CD4-positive, CD25-positive, alpha-beta regulatory T cell (primary cell): ENCODE results near the gene ZNF81. TPM values are rescaled to one million over a fixed set of nuclear protein-coding genes. Genes with fewer than 3 reads are reported as not detected.
A peak's percentile ranks its signal among the peaks of the same experiment; 100 is the strongest.
"Not testable (repeated sequence)": the region's sequence is repeated elsewhere in the genome, so short reads cannot be mapped to it uniquely, and the experiment has no call there.

Experiments used
- ATAC-seq, 2 donors: fragments of 150-1000 bp; cut with Tn5 transposase; one replicate each; pipeline ENCODE4 v1.10.0; 2021; ENCODE audit warnings: low read depth in 2 of 2, moderate number of reproducible peaks in 2 of 2, moderate library complexity in 1 of 2
- DNase-seq, 3 donors: peaks; one replicate each; pipeline versions ENCODE4 v3.0.0 to v3.0.0-alpha.2; 2012 to 2022; ENCODE audit warnings: mixed read lengths in 1 of 3
- H3K27ac ChIP-seq: one replicate; pipeline ENCODE4 v1.7.0; 2013; ENCODE audit warnings: mild to moderate bottlenecking, low read length; ENCODE audit not compliant: insufficient read depth, poor library complexity, severe bottlenecking
- H3K27me3 ChIP-seq: one replicate; pipeline ENCODE4 v1.7.0; 2013; ENCODE audit warnings: low read length; ENCODE audit not compliant: control insufficient read depth, insufficient read depth
- H3K36me3 ChIP-seq: one replicate; pipeline ENCODE4 v1.7.0; 2013; ENCODE audit warnings: mild to moderate bottlenecking, low read length, moderate library complexity; ENCODE audit not compliant: control insufficient read depth, insufficient read depth
- H3K4me1 ChIP-seq: 2 replicates; pipeline ENCODE4 v1.7.0; 2013; ENCODE audit warnings: mild to moderate bottlenecking, low read length; ENCODE audit not compliant: insufficient read depth, control insufficient read depth, poor library complexity, severe bottlenecking
- H3K4me3 ChIP-seq: one replicate; pipeline ENCODE4 v1.7.0; 2013; ENCODE audit warnings: low read depth, mild to moderate bottlenecking, low read length, moderate library complexity
- H3K9me3 ChIP-seq, 2 experiments: 1 replicate in 1 of 2; 2 replicates in 1 of 2; pipeline ENCODE4 v1.7.0; 2013; ENCODE audit warnings: low read length in 2 of 2, mild to moderate bottlenecking in 1 of 2, moderate library complexity in 1 of 2; ENCODE audit not compliant: control insufficient read depth in 2 of 2
- H3K27ac Mint-ChIP-seq, 3 donors: one replicate each; pipeline ENCODE4 v1.8.0; 2020 to 2022; ENCODE audit warnings: mild to moderate bottlenecking in 3 of 3, mixed read lengths in 3 of 3, moderate library complexity in 2 of 3
- H3K27me3 Mint-ChIP-seq: one replicate; pipeline ENCODE4 v1.8.0; 2022; ENCODE audit warnings: mild to moderate bottlenecking, mixed read lengths
- H3K36me3 Mint-ChIP-seq: one replicate; pipeline ENCODE4 v1.8.0; 2020; ENCODE audit warnings: mixed read lengths
- H3K4me1 Mint-ChIP-seq, 4 donors: one replicate each; pipeline ENCODE4 v1.8.0; 2020 to 2022; ENCODE audit warnings: mixed read lengths in 4 of 4, mild to moderate bottlenecking in 1 of 4
- H3K4me3 Mint-ChIP-seq, 4 donors: one replicate each; pipeline ENCODE4 v1.8.0; 2020 to 2022; ENCODE audit warnings: mild to moderate bottlenecking in 4 of 4, mixed read lengths in 4 of 4, moderate library complexity in 3 of 4
- H3K9me3 Mint-ChIP-seq, 7 donors: one replicate each; pipeline ENCODE4 v1.8.0; 2020 to 2022; ENCODE audit warnings: mixed read lengths in 7 of 7, mild to moderate bottlenecking in 3 of 7, moderate library complexity in 2 of 7
- polyA plus RNA-seq, 4 donors: library from polyadenylated mRNA; unstranded; fragments of 300-500 nt; fragmentation: Illumina TruSeq; gene quantifications; one replicate each; pipeline ENCODE4 v1.2.3, GENCODE V29; 2021
- total RNA-seq: library from RNA; stranded (reverse); gene quantifications from one replicate; pipeline ENCODE4 v1.2.3, GENCODE V29; 2022

ZNF81 gene
- total and polyA plus RNA-seq, 5 donors from 2014 or later: 1.8 to 10.9 (median 3.0) TPM

DNA sequence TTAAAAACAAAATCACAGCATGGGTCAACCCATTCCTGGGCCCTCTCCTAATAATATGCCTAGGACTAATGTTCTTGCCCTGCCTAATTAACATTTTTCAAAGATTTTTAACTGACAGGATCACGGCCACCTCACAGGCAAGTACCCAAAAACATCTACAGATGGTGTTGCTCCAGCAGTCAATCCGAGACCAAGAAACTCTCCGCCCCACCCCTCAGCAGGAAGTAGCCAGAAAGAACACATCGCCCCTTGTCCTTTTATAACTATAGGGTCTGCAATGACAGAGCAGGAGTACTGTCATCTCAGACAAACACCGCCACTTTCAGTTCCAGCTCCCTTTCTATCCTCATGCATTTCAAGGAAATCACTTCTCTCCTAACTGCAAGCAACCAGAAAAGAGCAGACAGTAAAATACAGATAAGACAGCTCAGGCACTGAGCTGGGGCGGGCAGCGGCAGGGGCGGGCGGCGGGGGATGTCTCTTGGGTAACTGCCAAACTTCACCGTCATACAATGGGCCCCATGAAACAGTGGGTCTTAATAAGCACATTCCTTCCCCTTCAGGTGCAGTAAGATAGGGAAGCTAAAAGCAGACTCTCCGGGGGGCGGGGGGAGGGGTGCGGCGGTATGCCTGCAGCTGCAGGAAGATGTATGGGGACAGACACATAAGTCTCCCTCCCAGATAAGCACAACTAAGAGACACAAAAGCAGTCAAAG is 99.7 kb downstream of the ZNF81 start:
- ATAC-seq (no peak), DNase-seq (peak in 2 of 3 donors; percentile 3 to 35)
- H3K4me3 ChIP-seq: no peak overlapping the region

DNA sequence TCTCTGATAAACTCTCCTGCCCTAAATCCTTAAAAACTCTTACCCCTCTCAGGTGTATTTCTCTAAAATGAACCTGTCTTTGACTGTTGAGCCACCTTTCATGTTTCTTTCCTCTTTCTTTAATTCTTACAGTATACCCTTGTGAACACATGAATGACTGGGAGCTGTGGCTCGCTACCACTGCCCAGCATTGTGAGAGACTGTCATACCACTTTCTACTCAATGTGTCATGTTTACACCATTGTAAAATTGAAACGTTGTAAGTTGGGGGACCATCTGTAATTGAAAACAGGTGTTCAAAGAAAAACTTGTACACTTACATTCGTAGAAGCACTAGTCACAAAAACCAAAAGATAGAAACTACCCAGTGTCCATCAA is 100.2 kb downstream of the ZNF81 start:
- no peaks in the 10 kb centered on the region for H3K36me3 Mint-ChIP-seq
- H3K4me3 Mint-ChIP-seq: peak overlapping the region in 2 of 4 donors; percentile 77 to 85
- H3K36me3 ChIP-seq: no peaks in the 10 kb centered on the region
- no peak overlapping the region for H3K4me3 ChIP-seq
- H3K27ac ChIP-seq: no peak overlapping the region
- no peaks in the 10 kb centered on the region for H3K27me3 ChIP-seq
- H3K4me1 Mint-ChIP-seq: peaks cover 0 to 4% (median 0%) of the 10 kb centered on the region in 4 donors
- peaks cover under 1% of the 10 kb centered on the region for H3K27me3 Mint-ChIP-seq
- ATAC-seq (no peak), DNase-seq (no peak)
- no peaks in the 10 kb centered on the region for H3K9me3 ChIP-seq
- H3K4me1 ChIP-seq: no peaks in the 10 kb centered on the region
- H3K9me3 Mint-ChIP-seq: peaks cover 0 to 3% (median 1%) of the 10 kb centered on the region in 7 donors
- H3K27ac Mint-ChIP-seq: no peak overlapping the region

More for the DNA sequence above, 99.7 kb downstream of the ZNF81 start:
- Histone ChIP-seq H3K27me3 (no peaks in the 10 kb centered on the region), H3K9me3 (no peaks in the 10 kb centered on the region), H3K36me3 (no peaks in the 10 kb centered on the region), H3K4me1 (no peaks in the 10 kb centered on the region), H3K27ac (no peak overlapping the region)
- Mint-ChIP-seq H3K9me3 (peaks cover 0 to 3% (median 1%) of the 10 kb centered on the region in 7 donors), H3K36me3 (no peaks in the 10 kb centered on the region), H3K27me3 (no peaks in the 10 kb centered on the region), H3K4me1 (peaks cover 0 to 4% (median 0%) of the 10 kb centered on the region in 4 donors), H3K27ac (peak overlapping the region in 1 of 3 donors; percentile 44), H3K4me3 (peak overlapping the region in 3 of 4 donors; percentile 52 to 85 (median 77))

DNA sequence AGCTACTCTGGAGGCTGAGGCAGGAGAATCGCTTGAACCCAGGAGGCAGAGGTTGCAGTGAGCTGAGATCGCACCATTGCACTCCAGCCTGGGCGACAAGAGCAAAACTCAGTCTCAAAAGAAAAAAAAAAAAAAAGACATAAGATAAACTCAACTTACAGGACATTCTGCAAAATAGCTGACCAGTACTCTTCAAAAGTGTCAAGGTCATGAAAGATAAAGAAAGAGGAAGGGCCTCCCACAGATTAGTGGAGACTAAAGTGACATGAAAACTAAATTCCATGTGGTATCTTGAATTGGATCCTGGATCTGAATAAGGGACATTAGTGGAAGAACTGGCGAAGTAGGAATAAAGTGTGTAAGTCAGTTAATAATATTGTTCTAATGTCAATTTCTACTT is 103.7 kb downstream of the ZNF81 start:
- Histone ChIP-seq H3K36me3 (no peaks in the 10 kb centered on the region), H3K27me3 (no peaks in the 10 kb centered on the region), H3K9me3 (no peaks in the 10 kb centered on the region), H3K27ac (no peak overlapping the region), H3K4me3 (no peak overlapping the region), H3K4me1 (no peaks in the 10 kb centered on the region)
- Mint-ChIP-seq H3K36me3 (no peaks in the 10 kb centered on the region), H3K4me1 (peaks cover 0 to 4% (median 0%) of the 10 kb centered on the region in 4 donors), H3K9me3 (peaks cover 0 to 9% (median 1%) of the 10 kb centered on the region in 7 donors), H3K27me3 (peaks cover 8% of the 10 kb centered on the region), H3K27ac (no peak overlapping the region), H3K4me3 (no peak overlapping the region)
- ATAC-seq (no peak), DNase-seq (no peak)

DNA sequence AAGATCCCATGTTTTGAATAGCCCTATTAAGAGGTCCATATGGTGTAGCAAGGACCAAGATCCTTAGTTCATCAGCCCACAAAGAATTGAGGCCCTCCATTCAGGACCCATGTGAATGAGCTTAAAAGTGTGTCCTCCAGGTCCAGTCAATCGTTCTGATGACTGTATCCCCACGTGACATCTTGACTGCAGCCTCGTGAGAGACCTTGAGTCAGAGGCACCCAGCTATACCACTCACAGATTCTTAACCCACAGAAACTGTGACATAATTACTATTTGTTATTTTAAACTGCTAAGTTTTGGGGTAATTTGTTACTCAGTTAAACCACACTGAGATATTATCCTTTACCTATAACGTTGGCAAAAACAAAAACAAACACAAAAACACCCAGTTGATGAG is 104.7 kb downstream of the ZNF81 start:
- H3K27me3 ChIP-seq: no peaks in the 10 kb centered on the region
- no peaks in the 10 kb centered on the region for H3K4me1 ChIP-seq
- no peak overlapping the region for H3K27ac ChIP-seq
- H3K4me3 ChIP-seq: no peak overlapping the region
- H3K4me1 Mint-ChIP-seq: peaks cover 0 to under 1% (median 0%) of the 10 kb centered on the region in 4 donors
- no peaks in the 10 kb centered on the region for H3K36me3 ChIP-seq
- no peak overlapping the region for H3K27ac Mint-ChIP-seq
- H3K9me3 ChIP-seq: no peaks in the 10 kb centered on the region
- H3K4me3 Mint-ChIP-seq: no peak overlapping the region
- peaks cover 8% of the 10 kb centered on the region for H3K27me3 Mint-ChIP-seq
- H3K36me3 Mint-ChIP-seq: no peaks in the 10 kb centered on the region
- no peak for ATAC-seq
- peaks cover 0 to 9% (median 0%) of the 10 kb centered on the region in 7 donors for H3K9me3 Mint-ChIP-seq
- no peak for DNase-seq

DNA sequence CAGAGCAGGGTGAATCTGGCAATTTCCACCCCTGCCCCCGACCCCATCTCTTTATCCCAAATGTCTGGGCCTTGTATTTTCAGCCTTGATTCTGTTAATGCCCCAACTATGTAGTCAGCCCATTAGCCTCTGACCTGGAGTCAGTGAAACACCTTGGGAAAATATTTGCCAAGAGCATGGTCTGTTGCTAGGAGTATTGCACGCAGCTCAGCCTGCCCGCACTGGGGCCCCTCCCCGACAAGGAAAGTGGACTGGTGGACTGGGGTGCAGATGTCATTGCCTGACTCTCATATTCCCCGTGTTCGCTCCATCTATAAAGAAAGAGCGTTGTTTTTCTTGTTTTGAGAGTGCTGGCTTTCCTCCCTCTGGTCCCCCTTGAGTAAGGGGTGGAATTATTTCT is 118.6 kb downstream of the ZNF81 start:
- not testable (repeated sequence) for DNase-seq, H3K27ac ChIP-seq, H3K4me3 Mint-ChIP-seq, H3K27me3 ChIP-seq, H3K27ac Mint-ChIP-seq, H3K4me1 Mint-ChIP-seq, H3K4me3 ChIP-seq, H3K36me3 Mint-ChIP-seq, H3K9me3 ChIP-seq, ATAC-seq, H3K4me1 ChIP-seq, H3K27me3 Mint-ChIP-seq, H3K36me3 ChIP-seq
- peaks cover 0 to 14% (median 5%) of the 10 kb centered on the region in 7 donors for H3K9me3 Mint-ChIP-seq

DNA sequence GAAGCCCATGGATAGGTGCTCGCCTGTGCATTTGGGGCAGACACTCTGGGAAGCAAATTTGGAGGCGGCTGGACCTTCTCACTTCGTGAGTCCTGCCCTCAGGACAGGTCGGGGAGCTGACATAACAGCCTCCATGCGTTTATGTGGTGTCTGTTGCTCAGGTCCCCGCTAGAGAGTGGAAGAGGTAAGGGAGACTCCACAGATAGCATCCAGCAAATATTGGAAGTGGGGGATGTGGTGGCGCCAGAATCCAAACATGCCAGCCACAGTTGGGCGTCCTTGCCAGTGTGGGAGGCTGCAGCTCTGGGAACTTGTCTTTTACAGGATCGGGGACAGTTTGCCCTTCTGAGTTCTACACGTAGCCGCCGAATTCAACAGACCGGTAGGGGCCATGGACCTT is 119.3 kb downstream of the ZNF81 start:
- no peak overlapping the region for H3K4me3 Mint-ChIP-seq
- H3K4me1 Mint-ChIP-seq: no peaks in the 10 kb centered on the region
- Histone ChIP-seq H3K9me3 (peaks cover 0 to 3% of the 10 kb centered on the region in 2 experiments), H3K27me3 (no peaks in the 10 kb centered on the region), H3K4me3 (no peak overlapping the region), H3K36me3 (no peaks in the 10 kb centered on the region), H3K4me1 (no peaks in the 10 kb centered on the region), H3K27ac (no peak overlapping the region)
- DNase-seq: no peak
- ATAC-seq: no peak
- no peak overlapping the region for H3K27ac Mint-ChIP-seq
- peaks cover 0 to 8% (median 2%) of the 10 kb centered on the region in 7 donors for H3K9me3 Mint-ChIP-seq
- H3K27me3 Mint-ChIP-seq: no peaks in the 10 kb centered on the region
- H3K36me3 Mint-ChIP-seq: no peaks in the 10 kb centered on the region

DNA sequence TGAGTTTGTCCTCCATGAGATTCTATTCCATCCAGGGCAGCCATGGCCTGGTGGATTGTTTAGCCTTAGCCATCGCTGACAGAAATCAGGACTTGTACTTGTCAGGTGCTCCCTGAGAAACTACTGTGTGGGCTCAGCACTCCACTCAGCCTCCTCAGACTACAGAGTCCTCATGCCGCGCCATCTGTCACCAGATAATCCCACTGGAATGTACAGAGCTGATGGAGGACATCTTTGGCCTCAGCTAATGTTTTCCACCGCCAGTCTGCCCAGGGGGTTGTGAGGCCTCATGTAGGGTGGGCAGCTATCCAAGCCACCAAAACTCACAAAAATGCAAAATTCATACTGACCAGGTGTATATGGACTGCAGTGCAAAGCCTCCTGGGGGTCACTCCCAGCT is 121.5 kb downstream of the ZNF81 start:
- not testable (repeated sequence) for H3K27ac Mint-ChIP-seq, H3K27me3 Mint-ChIP-seq, H3K36me3 Mint-ChIP-seq, H3K4me1 Mint-ChIP-seq, H3K4me3 Mint-ChIP-seq, DNase-seq, H3K9me3 ChIP-seq, H3K9me3 Mint-ChIP-seq, H3K4me1 ChIP-seq, H3K27me3 ChIP-seq, ATAC-seq, H3K4me3 ChIP-seq, H3K27ac ChIP-seq, H3K36me3 ChIP-seq

DNA sequence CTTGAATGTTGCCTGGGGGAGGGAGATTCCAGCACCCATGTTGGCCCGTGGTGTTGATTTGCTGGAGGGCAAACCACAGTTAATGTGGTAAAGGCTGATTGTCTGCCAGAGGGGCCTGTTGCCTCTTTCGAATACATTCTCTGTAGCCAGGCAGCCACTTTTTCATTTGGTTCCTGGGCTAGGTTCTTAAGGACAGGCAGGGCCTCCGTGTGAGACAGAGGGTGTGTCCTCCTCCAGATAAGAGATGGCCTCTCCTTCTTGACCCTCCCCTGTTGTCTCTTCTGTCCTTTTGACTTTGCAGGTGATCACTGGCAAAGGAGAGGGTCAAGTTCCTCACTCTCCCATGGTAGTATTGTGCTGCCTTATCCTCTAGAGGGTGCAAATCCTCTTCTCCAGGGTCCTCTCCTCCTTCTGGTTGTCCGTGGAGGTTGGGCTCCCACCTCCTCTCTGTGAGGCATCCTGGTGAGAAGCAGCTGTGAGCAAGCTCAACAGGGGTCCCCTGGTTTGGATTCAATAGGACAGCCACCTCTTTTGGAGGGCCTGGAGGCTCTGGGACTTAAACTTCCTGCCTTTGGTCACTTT is 122.2 kb downstream of the ZNF81 start:
- ATAC-seq: peak in 1 of 2 donors; percentile 50
- no peak overlapping the region for H3K27ac ChIP-seq
- H3K4me1 ChIP-seq: no peaks in the 10 kb centered on the region
- no peaks in the 10 kb centered on the region for H3K9me3 ChIP-seq
- Mint-ChIP-seq H3K27me3 (no peaks in the 10 kb centered on the region), H3K27ac (no peak overlapping the region), H3K4me1 (no peaks in the 10 kb centered on the region), H3K4me3 (no peak overlapping the region), H3K36me3 (no peaks in the 10 kb centered on the region), H3K9me3 (peaks cover 0 to 5% (median 0%) of the 10 kb centered on the region in 7 donors)
- DNase-seq: peak in 1 of 3 donors; percentile 10
- no peak overlapping the region for H3K4me3 ChIP-seq
- no peaks in the 10 kb centered on the region for H3K27me3 ChIP-seq
- H3K36me3 ChIP-seq: no peaks in the 10 kb centered on the region
